ENCODE results near the gene A2M. TPM values are rescaled to one million over a fixed set of nuclear protein-coding genes. Genes with fewer than 3 reads are reported as not detected.

Gene A2M
- total RNA-seq, 1 donor from 2014 or later: 0.17 TPM

GRCh38 chr12:9079883-9080675, 35.6 kb downstream of the A2M start:
- no peak overlapping the region for H3K4me3 ChIP-seq (ENCODE audit: low read depth, low read length)
- TF ChIP-seq, protein P1, sequence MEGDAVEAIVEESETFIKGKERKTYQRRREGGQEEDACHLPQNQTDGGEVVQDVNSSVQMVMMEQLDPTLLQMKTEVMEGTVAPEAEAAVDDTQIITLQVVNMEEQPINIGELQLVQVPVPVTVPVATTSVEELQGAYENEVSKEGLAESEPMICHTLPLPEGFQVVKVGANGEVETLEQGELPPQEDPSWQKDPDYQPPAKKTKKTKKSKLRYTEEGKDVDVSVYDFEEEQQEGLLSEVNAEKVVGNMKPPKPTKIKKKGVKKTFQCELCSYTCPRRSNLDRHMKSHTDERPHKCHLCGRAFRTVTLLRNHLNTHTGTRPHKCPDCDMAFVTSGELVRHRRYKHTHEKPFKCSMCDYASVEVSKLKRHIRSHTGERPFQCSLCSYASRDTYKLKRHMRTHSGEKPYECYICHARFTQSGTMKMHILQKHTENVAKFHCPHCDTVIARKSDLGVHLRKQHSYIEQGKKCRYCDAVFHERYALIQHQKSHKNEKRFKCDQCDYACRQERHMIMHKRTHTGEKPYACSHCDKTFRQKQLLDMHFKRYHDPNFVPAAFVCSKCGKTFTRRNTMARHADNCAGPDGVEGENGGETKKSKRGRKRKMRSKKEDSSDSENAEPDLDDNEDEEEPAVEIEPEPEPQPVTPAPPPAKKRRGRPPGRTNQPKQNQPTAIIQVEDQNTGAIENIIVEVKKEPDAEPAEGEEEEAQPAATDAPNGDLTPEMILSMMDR (conservative IDR thresholded peaks at IDR 0.05; ENCODE audit: low read depth, low read length): no peak
- no peak for DNase-seq (ENCODE audit: low read depth)

DNA sequence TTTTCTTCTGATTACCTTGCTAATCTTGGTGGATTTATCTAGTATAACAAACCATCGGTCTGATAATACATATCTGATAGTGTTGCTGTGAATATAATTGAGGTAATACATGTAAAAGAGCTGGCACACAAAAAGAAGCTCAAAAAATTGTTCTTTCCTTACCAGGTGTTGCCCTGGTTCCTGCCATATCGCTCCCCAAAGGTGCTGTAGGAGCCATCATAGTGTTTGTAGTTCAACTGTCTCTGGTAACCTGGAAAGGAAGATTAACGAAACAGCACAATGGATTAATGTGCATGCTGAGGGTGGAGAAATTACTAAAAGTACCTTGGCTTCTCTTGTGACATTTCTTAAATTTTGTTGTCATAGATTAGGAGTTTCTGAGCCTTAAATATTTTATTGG, 36.6 kb downstream of the A2M start:
- TF ChIP-seq, protein P1 (conservative IDR thresholded peaks at IDR 0.05; ENCODE audit: low read depth, low read length): no peak
- no peak overlapping the region for H3K4me3 ChIP-seq (ENCODE audit: low read depth, low read length)

DNA sequence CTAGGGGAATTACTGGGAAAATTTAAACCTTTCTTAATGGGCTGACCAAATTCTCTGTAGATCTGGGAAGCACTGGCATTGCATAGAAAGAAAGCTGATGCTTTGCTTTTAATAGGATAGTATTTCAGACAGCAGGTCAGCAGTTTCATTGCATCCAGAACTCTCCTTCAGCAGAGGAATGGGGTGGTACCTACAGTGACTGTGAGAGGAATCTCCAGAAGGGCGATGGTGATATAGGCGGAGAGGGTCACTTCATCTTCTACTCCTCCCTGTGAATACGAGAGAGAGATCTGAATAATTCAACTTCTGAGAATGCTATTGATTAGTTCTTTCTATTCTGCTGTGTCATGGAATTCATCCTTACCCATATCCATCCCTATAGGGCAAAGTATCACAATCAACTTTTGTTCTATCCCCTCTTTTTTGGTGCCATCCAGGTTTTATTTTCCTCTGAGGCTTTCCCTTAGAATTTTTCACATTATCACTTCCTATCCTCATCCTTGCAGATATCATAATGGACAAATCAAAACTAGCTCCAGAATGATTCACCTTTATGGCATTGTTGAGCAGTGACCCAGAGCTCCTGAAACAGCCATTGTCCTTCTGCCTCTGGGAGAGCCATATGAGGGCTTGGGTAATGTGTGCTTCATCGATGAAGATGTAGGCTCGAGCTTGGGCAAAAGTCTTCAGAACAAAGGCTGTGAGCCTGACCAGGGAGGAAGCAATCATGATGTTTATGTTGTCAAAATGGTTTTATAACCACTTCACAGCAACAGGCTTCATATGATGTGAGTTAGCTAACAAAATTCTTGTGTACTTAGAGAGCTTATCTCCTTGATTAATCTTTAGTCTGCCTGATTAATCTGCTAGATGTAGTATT, 38.3 kb downstream of the A2M start:
- no peak overlapping the region for H3K4me3 ChIP-seq (ENCODE audit: low read depth, low read length)
- TF ChIP-seq, protein P1 (conservative IDR thresholded peaks at IDR 0.05; ENCODE audit: low read depth, low read length): no peak
- no peak for DNase-seq (ENCODE audit: low read depth)

More for the DNA sequence above, 36.6 kb downstream of the A2M start:
- DNase-seq (ENCODE audit: low read depth): no peak

DNA sequence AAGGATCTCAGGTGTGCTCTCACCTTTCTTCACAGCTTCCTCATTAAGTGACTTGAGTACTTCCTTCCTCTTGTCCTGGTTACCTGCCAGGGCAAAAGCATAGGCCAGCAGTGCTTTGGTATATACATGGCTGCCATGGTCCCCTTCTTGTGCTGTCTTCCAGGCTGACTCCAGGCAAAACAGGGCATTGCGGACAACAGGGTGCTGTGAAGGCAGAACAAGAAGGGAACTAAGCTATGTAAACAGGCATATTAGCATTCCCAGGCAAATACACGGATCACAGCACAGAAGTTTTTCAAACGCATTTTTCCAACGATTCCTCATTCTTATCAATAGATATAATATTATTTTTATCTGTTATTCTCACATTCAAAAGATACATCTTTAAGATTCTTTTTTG, 39.0 kb downstream of the A2M start:
- TF ChIP-seq, protein P1 (conservative IDR thresholded peaks at IDR 0.05; ENCODE audit: low read depth, low read length): no peak
- H3K4me3 ChIP-seq (ENCODE audit: low read depth, low read length): no peak overlapping the region
- DNase-seq (ENCODE audit: low read depth): no peak

- TF ChIP-seq, protein P1 (conservative IDR thresholded peaks at IDR 0.05; ENCODE audit: low read depth, low read length): no peak
- no peak overlapping the region for H3K4me3 ChIP-seq (ENCODE audit: low read depth, low read length)
- DNase-seq (ENCODE audit: low read depth): no peak
Observed at GRCh38 chr12:9075138-9075535, 40.6 kb downstream of the A2M start.

GRCh38 chr12:9074484-9075137, 41.1 kb downstream of the A2M start:
- H3K4me3 ChIP-seq (ENCODE audit: low read depth, low read length): no peak overlapping the region
- DNase-seq (ENCODE audit: low read depth): no peak
- TF ChIP-seq, protein P1 (conservative IDR thresholded peaks at IDR 0.05; ENCODE audit: low read depth, low read length): no peak

All from epithelial cell of proximal tubule (primary cell).